ENCODE measurements around the gene STAC3. TPM values are rescaled to one million over a fixed set of nuclear protein-coding genes. Genes with fewer than 3 reads are reported as not detected.
A peak's percentile ranks its signal among the peaks of the same experiment; 100 is the strongest.

The STAC3 gene
- total RNA-seq, 6 experiments from 2014 or later, result 0.21 to 1.1 (median 0.58) TPM

GRCh38 chr12:57196439-57196838, 54.5 kb downstream of the STAC3 start:
- no peaks in the 10 kb centered on the region for H3K9me3 Mint-ChIP-seq
- no peak overlapping the region; the same call in 1 of the 2 replicates for H3K27ac Mint-ChIP-seq
- H3K4me3 Mint-ChIP-seq, result no peak overlapping the region
- DNase-seq, result no peak
- H3K36me3 Mint-ChIP-seq (ENCODE audit: low read depth), result peaks cover 24% of the 10 kb centered on the region
- no peak for TF ChIP-seq CTCF (IDR thresholded peaks at IDR 0.05)
- peaks cover 19% of the 10 kb centered on the region for H3K27me3 Mint-ChIP-seq (ENCODE audit: insufficient read depth)
- no peaks in the 10 kb centered on the region for H3K4me1 Mint-ChIP-seq (ENCODE audit: low read depth)

- Mint-ChIP-seq H3K27me3 (ENCODE audit: insufficient read depth) (peaks cover 19% of the 10 kb centered on the region), H3K27ac (no peak overlapping the region; the same call in 1 of the 2 replicates), H3K36me3 (ENCODE audit: low read depth) (peaks cover 27% of the 10 kb centered on the region), H3K4me1 (ENCODE audit: low read depth) (no peaks in the 10 kb centered on the region), H3K4me3 (no peak overlapping the region), H3K9me3 (no peaks in the 10 kb centered on the region)
- DNase-seq, result no peak
- TF ChIP-seq CTCF (IDR thresholded peaks at IDR 0.05), result no peak
Observed at GRCh38 chr12:57195611-57196371, 55.2 kb downstream of the STAC3 start.

GRCh38 chr12:57195186-57195585, 55.8 kb downstream of the STAC3 start:
- no peak overlapping the region; the same call in 1 of the 2 replicates for H3K4me3 Mint-ChIP-seq
- no peak overlapping the region for H3K27ac Mint-ChIP-seq

GRCh38 chr12:57194253-57194652, 56.7 kb downstream of the STAC3 start:
- Mint-ChIP-seq H3K27ac (no peak overlapping the region), H3K4me1 (ENCODE audit: low read depth) (no peaks in the 10 kb centered on the region), H3K36me3 (ENCODE audit: low read depth) (peaks cover 29% of the 10 kb centered on the region), H3K4me3 (no peak overlapping the region), H3K9me3 (no peaks in the 10 kb centered on the region), H3K27me3 (ENCODE audit: insufficient read depth) (peaks cover 15% of the 10 kb centered on the region)
- no peak for DNase-seq
- no peak for TF ChIP-seq CTCF (IDR thresholded peaks at IDR 0.05)

More at GRCh38 chr12:57195186-57195585, 55.8 kb downstream of the STAC3 start:
- peaks cover 27% of the 10 kb centered on the region for H3K36me3 Mint-ChIP-seq (ENCODE audit: low read depth)
- no peaks in the 10 kb centered on the region for H3K9me3 Mint-ChIP-seq
- peaks cover 19% of the 10 kb centered on the region for H3K27me3 Mint-ChIP-seq (ENCODE audit: insufficient read depth)
- DNase-seq, result no peak
- H3K4me1 Mint-ChIP-seq (ENCODE audit: low read depth), result no peaks in the 10 kb centered on the region
- TF ChIP-seq CTCF (IDR thresholded peaks at IDR 0.05), result no peak

- Mint-ChIP-seq H3K27me3 (ENCODE audit: insufficient read depth) (peaks cover 18% of the 10 kb centered on the region), H3K9me3 (no peaks in the 10 kb centered on the region), H3K4me3 (no peak overlapping the region), H3K27ac (no peak overlapping the region), H3K4me1 (ENCODE audit: low read depth) (no peaks in the 10 kb centered on the region), H3K36me3 (ENCODE audit: low read depth) (peaks cover 32% of the 10 kb centered on the region)
- DNase-seq, result no peak
- TF ChIP-seq CTCF (IDR thresholded peaks at IDR 0.05), result no peak
Observed at GRCh38 chr12:57193706-57194245, 57.2 kb downstream of the STAC3 start.

Small RNA genes lying within 50 kb of the gene (microRNA-seq; reads per million reads assigned to microRNA genes)
- gene MIR1228, result 58.7 reads per million, percentile 42 among the genes with 10 or more reads in this experiment

Other genes starting within 250 kb of the STAC3 start
- gene ZBTB39, start 244.6 kb downstream of the STAC3 start, total RNA-seq (2021; fragmentation: NEBNext Ultra II Directional; extraction: Animal tissue kit (Norgen Biotek cat#: 25700)), result 1 to 10 TPM; 3.6 to 4.6 (median 3.9) TPM
- gene TAC3, start 234.7 kb downstream of the STAC3 start, total RNA-seq (2021; fragmentation: NEBNext Ultra II Directional; extraction: Animal tissue kit (Norgen Biotek cat#: 25700)), result not detected
- gene MYO1A, start 201.1 kb downstream of the STAC3 start, total RNA-seq (2021; fragmentation: NEBNext Ultra II Directional; extraction: Animal tissue kit (Norgen Biotek cat#: 25700)), result under 1 TPM in 1 of 6 experiments, not detected in 5; 0.23 TPM
- gene NEMP1, start 172.4 kb downstream of the STAC3 start, total RNA-seq (2021; fragmentation: NEBNext Ultra II Directional; extraction: Animal tissue kit (Norgen Biotek cat#: 25700)), result 10 to 100 TPM; 13.0 to 22.1 (median 20.7) TPM
- gene NAB2, start 162.1 kb downstream of the STAC3 start, total RNA-seq (2021; fragmentation: NEBNext Ultra II Directional; extraction: Animal tissue kit (Norgen Biotek cat#: 25700)), result 10 to 100 TPM; 37.9 to 48.1 (median 44.8) TPM
- 100 to 1,000 TPM in 1 of 6 experiments, 10 to 100 TPM in 5; 83.7 to 102 (median 93.5) TPM for gene STAT6, start 139.8 kb downstream of the STAC3 start, total RNA-seq (2021; fragmentation: NEBNext Ultra II Directional; extraction: Animal tissue kit (Norgen Biotek cat#: 25700))
- 100 to 1,000 TPM; 187 to 332 (median 201) TPM for gene LRP1, start 122.7 kb downstream of the STAC3 start, total RNA-seq (2021; fragmentation: NEBNext Ultra II Directional; extraction: Animal tissue kit (Norgen Biotek cat#: 25700))
- not detected for gene LRP1-AS, start 103.6 kb downstream of the STAC3 start, total RNA-seq (2021; fragmentation: NEBNext Ultra II Directional; extraction: Animal tissue kit (Norgen Biotek cat#: 25700))
- gene NXPH4, start 34.4 kb downstream of the STAC3 start, total RNA-seq (2021; fragmentation: NEBNext Ultra II Directional; extraction: Animal tissue kit (Norgen Biotek cat#: 25700)), result 1 to 10 TPM; 2.9 to 8.2 (median 3.9) TPM
- 100 to 1,000 TPM; 112 to 127 (median 126) TPM for gene SHMT2, start 21.5 kb downstream of the STAC3 start, total RNA-seq (2021; fragmentation: NEBNext Ultra II Directional; extraction: Animal tissue kit (Norgen Biotek cat#: 25700))
- 10 to 100 TPM; 33.7 to 39.4 (median 37.9) TPM for gene R3HDM2, start 179.9 kb upstream of the STAC3 start, total RNA-seq (2021; fragmentation: NEBNext Ultra II Directional; extraction: Animal tissue kit (Norgen Biotek cat#: 25700))
- gene INHBC, start 183.6 kb upstream of the STAC3 start, total RNA-seq (2021; fragmentation: NEBNext Ultra II Directional; extraction: Animal tissue kit (Norgen Biotek cat#: 25700)), result not detected
- under 1 TPM in 5 of 6 experiments, not detected in 1; 0.12 to 0.34 (median 0.18) TPM for gene INHBE, start 204.1 kb upstream of the STAC3 start, total RNA-seq (2021; fragmentation: NEBNext Ultra II Directional; extraction: Animal tissue kit (Norgen Biotek cat#: 25700))
- 1 to 10 TPM; 3.9 to 5.8 (median 4.6) TPM for gene GLI1, start 208.6 kb upstream of the STAC3 start, total RNA-seq (2021; fragmentation: NEBNext Ultra II Directional; extraction: Animal tissue kit (Norgen Biotek cat#: 25700))
- gene ARHGAP9, start 228.7 kb upstream of the STAC3 start, total RNA-seq (2021; fragmentation: NEBNext Ultra II Directional; extraction: Animal tissue kit (Norgen Biotek cat#: 25700)), result under 1 TPM in 5 of 6 experiments, not detected in 1; 0.11 to 0.85 (median 0.21) TPM
- gene MARS1, start 236.9 kb upstream of the STAC3 start, total RNA-seq (2021; fragmentation: NEBNext Ultra II Directional; extraction: Animal tissue kit (Norgen Biotek cat#: 25700)), result 100 to 1,000 TPM; 179 to 207 (median 193) TPM

Data from HFFc6 (cell line).